ENCODE results near the gene SSRP1. TPM values are rescaled to one million over a fixed set of nuclear protein-coding genes. Genes with fewer than 3 reads are reported as not detected.

The SSRP1 gene
- total RNA-seq, 1 donor from 2014 or later: 120 TPM

DNA sequence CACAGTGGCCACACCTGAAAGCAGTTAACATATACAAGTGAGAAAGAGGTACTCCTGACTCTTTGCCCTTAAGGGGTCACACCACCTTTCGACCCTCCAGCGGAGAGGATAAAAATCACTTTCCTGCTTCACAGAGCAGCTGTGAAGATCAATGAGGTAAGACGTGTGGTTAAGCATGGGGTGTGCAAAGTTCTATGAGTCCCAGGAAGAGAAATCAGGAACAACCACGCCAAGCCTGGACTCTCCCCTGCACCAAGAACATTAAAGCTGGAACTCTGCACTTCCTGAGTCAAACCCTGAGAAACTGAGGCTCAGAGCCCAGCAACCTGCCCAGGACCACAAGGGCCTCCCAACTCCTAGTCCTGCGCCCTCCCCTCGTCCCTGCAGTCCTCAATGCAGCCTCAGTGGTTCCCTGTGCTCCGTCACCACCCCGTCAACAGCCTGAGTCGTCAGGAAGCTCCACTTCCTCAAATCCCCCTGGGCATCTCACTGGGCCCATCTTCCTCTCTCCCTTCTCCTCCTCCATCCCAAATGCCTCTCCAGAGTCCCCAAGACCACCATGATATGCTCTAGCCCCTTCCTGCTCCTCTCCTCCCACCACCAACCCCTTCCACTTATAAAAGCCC lies 28.6 kb downstream of the SSRP1 start:
- ChIA-PET POLR2A (no interaction called here), CTCF (no interaction called here)
- H3K36me3 Mint-ChIP-seq (ENCODE audit: low read depth): peaks cover 4% of the 10 kb centered on the region
- ATAC-seq (ENCODE audit: low read depth): no peak
- intact Hi-C loops (cut with micrococcal nuclease): no loop called here
- peaks cover 13% of the 10 kb centered on the region for H3K4me1 Mint-ChIP-seq
- no peaks in the 10 kb centered on the region for H3K9me3 Mint-ChIP-seq
- no peak overlapping the region for H3K27ac Mint-ChIP-seq
- TF ChIP-seq, protein P1, sequence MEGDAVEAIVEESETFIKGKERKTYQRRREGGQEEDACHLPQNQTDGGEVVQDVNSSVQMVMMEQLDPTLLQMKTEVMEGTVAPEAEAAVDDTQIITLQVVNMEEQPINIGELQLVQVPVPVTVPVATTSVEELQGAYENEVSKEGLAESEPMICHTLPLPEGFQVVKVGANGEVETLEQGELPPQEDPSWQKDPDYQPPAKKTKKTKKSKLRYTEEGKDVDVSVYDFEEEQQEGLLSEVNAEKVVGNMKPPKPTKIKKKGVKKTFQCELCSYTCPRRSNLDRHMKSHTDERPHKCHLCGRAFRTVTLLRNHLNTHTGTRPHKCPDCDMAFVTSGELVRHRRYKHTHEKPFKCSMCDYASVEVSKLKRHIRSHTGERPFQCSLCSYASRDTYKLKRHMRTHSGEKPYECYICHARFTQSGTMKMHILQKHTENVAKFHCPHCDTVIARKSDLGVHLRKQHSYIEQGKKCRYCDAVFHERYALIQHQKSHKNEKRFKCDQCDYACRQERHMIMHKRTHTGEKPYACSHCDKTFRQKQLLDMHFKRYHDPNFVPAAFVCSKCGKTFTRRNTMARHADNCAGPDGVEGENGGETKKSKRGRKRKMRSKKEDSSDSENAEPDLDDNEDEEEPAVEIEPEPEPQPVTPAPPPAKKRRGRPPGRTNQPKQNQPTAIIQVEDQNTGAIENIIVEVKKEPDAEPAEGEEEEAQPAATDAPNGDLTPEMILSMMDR (IDR thresholded peaks at IDR 0.05): no peak
- peaks cover under 1% of the 10 kb centered on the region for H3K27me3 Mint-ChIP-seq
- H3K4me3 Mint-ChIP-seq: no peak overlapping the region
- DNase-seq: no peak

DNA sequence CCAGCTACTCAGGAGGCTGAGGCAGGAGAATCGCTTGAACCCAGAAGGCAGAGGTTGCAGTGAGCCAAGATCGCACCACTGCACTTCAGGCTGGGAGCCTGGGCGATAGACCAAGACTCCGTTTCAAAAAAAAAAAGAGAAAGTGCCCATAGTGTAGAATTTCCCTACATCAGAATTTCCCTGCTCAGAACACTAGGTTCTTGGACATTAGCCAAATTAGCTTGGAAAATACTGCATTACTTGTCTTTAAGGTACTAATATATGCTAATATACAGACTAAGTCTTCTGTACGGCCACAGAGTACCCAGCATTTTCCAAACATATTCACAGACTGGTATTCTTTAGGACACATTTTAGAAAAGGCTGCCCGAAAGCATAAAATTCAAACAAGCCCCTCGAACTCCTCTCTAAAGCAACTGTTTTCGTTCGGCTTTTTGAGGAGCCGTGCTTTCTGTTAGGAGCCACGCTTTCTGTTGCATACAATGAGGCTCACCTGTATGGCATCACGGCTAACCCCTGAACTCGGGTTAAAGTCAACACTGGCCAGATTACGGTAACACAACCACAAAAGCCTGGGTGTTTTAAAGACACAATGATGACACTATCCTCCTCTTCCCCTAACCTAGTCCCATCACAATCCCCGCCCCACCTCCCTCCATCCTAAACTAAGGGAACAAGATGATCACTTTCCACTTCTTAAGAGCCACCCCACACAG lies 29.4 kb downstream of the SSRP1 start:
- Mint-ChIP-seq H3K27ac (no peak overlapping the region), H3K9me3 (no peaks in the 10 kb centered on the region), H3K4me3 (no peak overlapping the region), H3K27me3 (no peaks in the 10 kb centered on the region), H3K36me3 (ENCODE audit: low read depth) (peaks cover 11% of the 10 kb centered on the region), H3K4me1 (peaks cover 7% of the 10 kb centered on the region)
- CTCF ChIA-PET: no interaction called here
- POLR2A ChIA-PET: no interaction called here
- TF ChIP-seq, protein P1 (IDR thresholded peaks at IDR 0.05): no peak
- ATAC-seq (ENCODE audit: low read depth): no peak
- intact Hi-C loops (cut with micrococcal nuclease): no loop called here
- DNase-seq: no peak

DNA sequence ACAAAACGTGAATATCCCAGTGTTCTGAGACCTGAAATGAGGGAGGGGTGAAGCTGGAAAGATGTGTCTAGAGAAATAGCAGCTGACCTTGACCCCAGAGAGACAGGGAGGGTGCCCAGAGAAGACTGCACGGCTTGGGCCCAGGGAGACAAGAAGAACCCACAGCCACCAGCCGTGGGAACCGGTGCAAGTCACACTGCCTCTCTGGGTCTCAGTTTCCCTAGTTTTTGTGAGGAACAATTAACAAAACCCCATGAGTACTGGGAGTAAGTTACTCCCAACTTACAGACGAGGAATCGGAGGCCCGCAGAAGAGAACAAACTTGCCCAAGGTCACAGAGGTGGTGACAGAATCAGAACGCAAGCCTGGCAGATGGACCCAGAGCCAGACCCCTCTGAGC lies 30.2 kb downstream of the SSRP1 start:
- H3K9me3 Mint-ChIP-seq: no peaks in the 10 kb centered on the region
- intact Hi-C loops (cut with micrococcal nuclease): no loop called here
- no peaks in the 10 kb centered on the region for H3K27me3 Mint-ChIP-seq
- H3K4me1 Mint-ChIP-seq: peaks cover under 1% of the 10 kb centered on the region
- DNase-seq (no peak), ATAC-seq (ENCODE audit: low read depth) (no peak)
- TF ChIP-seq, protein P1 (IDR thresholded peaks at IDR 0.05): no peak
- no peak overlapping the region for H3K27ac Mint-ChIP-seq
- ChIA-PET CTCF (no interaction called here), POLR2A (no interaction called here)
- H3K36me3 Mint-ChIP-seq (ENCODE audit: low read depth): peaks cover 19% of the 10 kb centered on the region
- no peak overlapping the region for H3K4me3 Mint-ChIP-seq

DNA sequence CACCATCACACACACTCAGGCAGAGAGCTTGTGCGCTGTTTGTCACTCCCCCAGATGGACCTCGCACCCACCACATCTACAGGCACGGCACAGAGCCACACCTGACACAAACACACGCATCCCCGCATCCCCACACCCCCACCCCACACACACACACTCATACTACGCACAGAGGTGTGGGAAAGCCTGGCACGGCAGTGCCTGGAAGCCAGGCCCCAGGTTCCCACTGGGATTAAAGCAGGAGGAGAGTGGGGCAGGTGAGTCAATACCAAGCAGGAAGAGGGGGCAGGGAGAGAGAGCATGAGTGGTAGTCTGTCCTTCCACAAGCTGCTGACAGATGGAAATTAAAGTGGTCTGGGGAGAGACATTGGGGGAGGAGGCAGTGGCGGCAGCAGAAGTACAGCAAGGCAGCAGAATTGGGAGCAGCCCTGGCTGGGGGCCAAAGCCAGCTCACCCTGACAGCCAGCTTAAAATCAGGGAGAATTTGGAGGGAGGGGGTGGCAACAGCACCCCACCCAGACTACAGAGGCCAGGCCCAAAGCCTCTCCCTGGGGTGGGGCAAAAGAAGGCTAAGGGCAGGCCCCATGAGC lies 31.6 kb downstream of the SSRP1 start:
- ChIA-PET POLR2A (interaction anchor here (0.6 kb wide), 1 partner anchor 15 kb away, joined by 3 read pairs; no protein-coding TSS in a partner anchor), CTCF (no interaction called here)
- intact Hi-C loops (cut with micrococcal nuclease): no loop called here
- no peak overlapping the region for H3K27ac Mint-ChIP-seq
- no peaks in the 10 kb centered on the region for H3K4me1 Mint-ChIP-seq
- H3K36me3 Mint-ChIP-seq (ENCODE audit: low read depth): peaks cover 28% of the 10 kb centered on the region
- peaks cover 4% of the 10 kb centered on the region for H3K9me3 Mint-ChIP-seq
- TF ChIP-seq, protein P1 (IDR thresholded peaks at IDR 0.05): no peak
- no peaks in the 10 kb centered on the region for H3K27me3 Mint-ChIP-seq
- DNase-seq (no peak), ATAC-seq (ENCODE audit: low read depth) (no peak)
- no peak overlapping the region for H3K4me3 Mint-ChIP-seq

DNA sequence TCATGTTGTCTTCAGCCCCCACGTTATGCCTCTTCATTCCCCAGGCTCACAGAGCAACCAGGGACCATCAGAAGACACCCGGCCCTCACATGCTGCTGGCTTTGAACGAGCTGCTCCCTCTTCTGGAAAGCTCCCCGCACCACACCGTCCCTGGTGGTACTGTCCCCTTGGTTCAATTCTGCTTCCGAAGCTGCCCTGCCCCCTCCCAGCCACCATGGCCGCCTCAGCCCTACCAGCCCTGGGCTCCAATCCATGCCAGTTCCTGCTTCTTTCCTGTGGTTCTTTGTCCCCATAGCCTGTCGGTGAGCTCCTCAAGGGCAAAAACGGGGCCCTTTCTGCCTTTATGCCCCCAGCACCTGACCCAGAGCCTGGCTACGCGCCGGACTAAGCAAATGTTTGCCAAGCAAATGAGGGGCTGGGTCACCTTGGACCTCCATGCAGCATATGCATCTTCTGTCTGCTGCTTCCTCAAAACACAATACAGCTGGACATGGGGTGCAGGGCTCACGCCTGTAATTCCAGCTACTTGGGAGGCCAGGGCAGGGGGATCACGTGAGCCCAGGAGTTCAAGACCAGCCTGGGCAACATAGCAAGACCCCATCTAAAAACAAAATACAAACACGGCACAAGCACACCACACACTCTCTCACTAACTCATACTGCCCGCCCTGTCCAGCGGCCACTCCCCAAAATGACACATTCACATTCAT lies 32.3 kb downstream of the SSRP1 start:
- no peak overlapping the region for H3K4me3 Mint-ChIP-seq
- DNase-seq (no peak), ATAC-seq (ENCODE audit: low read depth) (no peak)
- peaks cover 7% of the 10 kb centered on the region for H3K9me3 Mint-ChIP-seq
- H3K27ac Mint-ChIP-seq: no peak overlapping the region
- CTCF ChIA-PET: no interaction called here
- intact Hi-C loops (cut with micrococcal nuclease): no loop called here
- no peaks in the 10 kb centered on the region for H3K27me3 Mint-ChIP-seq
- POLR2A ChIA-PET: no interaction called here
- TF ChIP-seq, protein P1 (IDR thresholded peaks at IDR 0.05): no peak
- H3K36me3 Mint-ChIP-seq (ENCODE audit: low read depth): peaks cover 30% of the 10 kb centered on the region
- no peaks in the 10 kb centered on the region for H3K4me1 Mint-ChIP-seq
